HL-60 (cell line): Measurements from ENCODE around the gene APLNR.

Source experiments
- GABPA ChIP-seq: IDR thresholded peaks from 2 replicates; pipeline ENCODE4 v1.6.1; 2012; ENCODE audit warnings: low read depth
- POLR2AphosphoS5 ChIP-seq: IDR thresholded peaks from 2 replicates; pipeline ENCODE4 v1.6.1; 2012; ENCODE audit warnings: low read depth
- REST ChIP-seq: IDR thresholded peaks from 2 replicates; pipeline ENCODE4 v1.6.1; 2012; ENCODE audit warnings: low read depth; ENCODE audit not compliant: insufficient replicate concordance
- SPI1 ChIP-seq: IDR thresholded peaks from 2 replicates; pipeline ENCODE4 v1.6.1; 2012; ENCODE audit warnings: low read depth, mild to moderate bottlenecking, borderline replicate concordance
- TF ChIP-seq, protein P1 (sequence below): IDR thresholded peaks from one replicate; pipeline ENCODE4 v1.5.1; 2011; ENCODE audit warnings: low read length, control low read depth, inconsistent platforms; ENCODE audit not compliant: insufficient read depth

DNA sequence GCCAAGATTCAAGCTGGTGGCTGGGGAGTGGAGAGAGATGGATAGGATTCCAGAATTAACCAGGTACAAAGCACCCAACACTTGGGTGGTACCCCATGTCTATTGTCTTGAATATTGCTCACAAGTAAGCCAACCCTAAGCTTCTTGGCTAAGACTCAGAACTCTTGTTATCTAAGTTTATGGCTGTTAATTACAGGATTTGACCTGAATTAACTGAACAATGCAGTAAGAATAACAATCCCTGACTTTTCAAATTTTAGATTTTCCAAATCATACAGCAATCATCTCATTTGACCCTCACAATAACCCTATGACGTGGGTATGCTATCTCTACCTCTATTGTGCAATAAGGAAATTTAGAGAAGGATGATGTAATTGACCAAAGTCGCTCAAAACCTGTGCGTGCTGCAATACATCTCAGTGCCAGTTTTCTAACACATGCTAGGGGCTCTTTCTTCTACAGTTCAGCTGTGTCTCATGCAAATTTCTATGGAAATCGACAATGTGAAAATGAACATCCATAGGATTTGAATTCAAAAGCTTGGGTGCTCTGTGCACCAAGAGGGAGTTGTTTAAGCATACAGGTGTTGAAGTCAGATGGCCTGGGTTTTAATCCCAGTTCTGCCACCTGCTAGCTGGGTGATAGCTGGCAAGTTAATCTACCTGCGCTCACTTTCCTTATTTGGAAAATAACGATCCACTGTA lies 40.1 kb upstream of the APLNR start:
- TF ChIP-seq, protein P1, sequence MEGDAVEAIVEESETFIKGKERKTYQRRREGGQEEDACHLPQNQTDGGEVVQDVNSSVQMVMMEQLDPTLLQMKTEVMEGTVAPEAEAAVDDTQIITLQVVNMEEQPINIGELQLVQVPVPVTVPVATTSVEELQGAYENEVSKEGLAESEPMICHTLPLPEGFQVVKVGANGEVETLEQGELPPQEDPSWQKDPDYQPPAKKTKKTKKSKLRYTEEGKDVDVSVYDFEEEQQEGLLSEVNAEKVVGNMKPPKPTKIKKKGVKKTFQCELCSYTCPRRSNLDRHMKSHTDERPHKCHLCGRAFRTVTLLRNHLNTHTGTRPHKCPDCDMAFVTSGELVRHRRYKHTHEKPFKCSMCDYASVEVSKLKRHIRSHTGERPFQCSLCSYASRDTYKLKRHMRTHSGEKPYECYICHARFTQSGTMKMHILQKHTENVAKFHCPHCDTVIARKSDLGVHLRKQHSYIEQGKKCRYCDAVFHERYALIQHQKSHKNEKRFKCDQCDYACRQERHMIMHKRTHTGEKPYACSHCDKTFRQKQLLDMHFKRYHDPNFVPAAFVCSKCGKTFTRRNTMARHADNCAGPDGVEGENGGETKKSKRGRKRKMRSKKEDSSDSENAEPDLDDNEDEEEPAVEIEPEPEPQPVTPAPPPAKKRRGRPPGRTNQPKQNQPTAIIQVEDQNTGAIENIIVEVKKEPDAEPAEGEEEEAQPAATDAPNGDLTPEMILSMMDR = no peak
- TF ChIP-seq POLR2AphosphoS5 (no peak), GABPA (no peak), REST (no peak), SPI1 (no peak)
